Pulmonary artery endothelial cell (primary cell): ENCODE measurements around the gene DCUN1D5. TPM values are rescaled to one million over a fixed set of nuclear protein-coding genes. Genes with fewer than 3 reads are reported as not detected.

Experiments used
- DNase-seq: peaks from one replicate; pipeline ENCODE4 v3.0.0-alpha.2; 2011; ENCODE audit warnings: low read depth, low spot score
- total RNA-seq: library from RNA; depleted of rRNA; stranded (reverse); fragments of >200 nt; gene quantifications from 2 replicates; pipeline ENCODE4 v1.2.3, GENCODE V29; 2014

The DCUN1D5 gene
- 81.3 and 103 TPM in 2 replicates for total RNA-seq

- DNase-seq, result peak; percentile 71
Measured at GRCh38 chr11:103091801-103092524, at the start of gene DCUN1D5. Gene DCUN1D5 (minus strand): TSS chr11:103092160. CDS start chr11:103091872, 288 bp downstream.

GRCh38 chr11:103125462-103125861, 33.5 kb upstream of the DCUN1D5 start:
- DNase-seq, result no peak

- peak; percentile 4 for DNase-seq
Measured at GRCh38 chr11:103114836-103115235, 22.9 kb upstream of the DCUN1D5 start.

GRCh38 chr11:103112364-103112763, 20.4 kb upstream of the DCUN1D5 start:
- DNase-seq, result no peak

- DNase-seq, result no peak
Measured at GRCh38 chr11:103111400-103111799, 19.4 kb upstream of the DCUN1D5 start.

GRCh38 chr11:103110391-103110790, 18.4 kb upstream of the DCUN1D5 start:
- no peak for DNase-seq

- no peak for DNase-seq
Measured at GRCh38 chr11:103109818-103110388, 17.9 kb upstream of the DCUN1D5 start.

GRCh38 chr11:103108933-103109817, 17.2 kb upstream of the DCUN1D5 start, which contains the start of gene DYNC2H1:
Gene DYNC2H1 (plus strand): TSS chr11:103109426. CDS start chr11:103109575, 149 bp downstream.
- peak; percentile 51 for DNase-seq

GRCh38 chr11:103097279-103097678, 5.3 kb upstream of the DCUN1D5 start:
- DNase-seq, result no peak

GRCh38 chr11:103091064-103091800, 728 bp downstream of the DCUN1D5 start:
- no peak for DNase-seq

- no peak for DNase-seq
Measured at GRCh38 chr11:103086461-103086860, 5.5 kb downstream of the DCUN1D5 start.

GRCh38 chr11:103085758-103086365, 6.1 kb downstream of the DCUN1D5 start:
- DNase-seq, result peak; percentile 19

GRCh38 chr11:103079833-103080232, 12.1 kb downstream of the DCUN1D5 start:
- no peak for DNase-seq

GRCh38 chr11:103078710-103079109, 13.2 kb downstream of the DCUN1D5 start:
- no peak for DNase-seq

GRCh38 chr11:103077554-103077953, 14.4 kb downstream of the DCUN1D5 start:
- DNase-seq, result no peak

- no peak for DNase-seq
Measured at GRCh38 chr11:103076361-103076760, 15.6 kb downstream of the DCUN1D5 start.

GRCh38 chr11:103071008-103071407, 21.0 kb downstream of the DCUN1D5 start:
- no peak for DNase-seq

GRCh38 chr11:103070142-103070541, 21.8 kb downstream of the DCUN1D5 start:
- no peak for DNase-seq

- no peak for DNase-seq
Measured at GRCh38 chr11:103069367-103069766, 22.6 kb downstream of the DCUN1D5 start.

- DNase-seq, result no peak
Measured at GRCh38 chr11:103067118-103067517, 24.8 kb downstream of the DCUN1D5 start.

GRCh38 chr11:103061656-103062055, 30.3 kb downstream of the DCUN1D5 start:
- no peak for DNase-seq
